GM18907 (cell line): ENCODE measurements around the gene NELFCD.

Experiments used
- ATAC-seq: cut with Tn5 transposase; IDR thresholded peaks from one replicate; pipeline ENCODE4 v1.9.1; 2021; ENCODE audit warnings: mild to moderate bottlenecking, moderate library complexity; ENCODE audit not compliant: unreplicated experiment

The NELFCD gene

GRCh38 chr20:59042796-59043631, 62.0 kb downstream of the NELFCD start:
- ATAC-seq, result peak; percentile 90

DNA sequence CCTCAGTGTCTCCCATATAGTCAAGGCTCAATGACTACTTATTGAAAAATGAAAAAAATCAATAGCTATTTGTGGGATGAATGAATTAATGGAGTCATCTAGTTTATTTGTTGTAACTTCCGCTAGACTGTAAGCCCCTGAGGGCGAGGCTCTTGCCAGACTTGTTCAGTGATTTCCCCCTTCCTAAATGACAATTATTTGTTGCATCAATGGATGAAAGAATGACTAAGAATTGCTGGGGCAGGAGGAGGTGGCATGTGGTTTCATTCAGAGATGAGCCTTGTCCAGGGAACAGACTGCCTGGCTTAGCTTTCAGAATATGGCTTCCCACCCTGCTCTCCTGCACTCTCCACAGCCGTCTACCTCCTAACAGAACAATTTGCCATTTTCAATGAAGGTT, 62.6 kb downstream of the NELFCD start:
- ATAC-seq, result no peak

- no peak for ATAC-seq
These were observed 63.2 kb downstream of the NELFCD start for GRCh38 chr20:59044295-59044694.
